H1 (cell line): ENCODE results near the gene ELMO1.

Source experiments
- POLR2A ChIP-seq, 2 experiments: IDR thresholded peaks; 1 replicate in 1 of 2; 2 replicates in 1 of 2; pipeline ENCODE4 v1.6.1; 2011; ENCODE audit warnings: low read depth in 2 of 2, low read length in 2 of 2, mild to moderate bottlenecking in 2 of 2; ENCODE audit errors: control extremely low read depth in 1 of 2
- POLR2AphosphoS5 ChIP-seq: IDR thresholded peaks from 2 replicates; pipeline ENCODE4 v1.6.1; 2011; ENCODE audit warnings: low read depth, low read length
- SIN3A ChIP-seq, 2 experiments: IDR thresholded peaks in 1 of 2; conservative IDR thresholded peaks in 1 of 2; 2 replicates each; pipeline ENCODE4 v1.6.1; 2011 to 2012; ENCODE audit warnings: low read length in 2 of 2, improper control_type of control experiment in 1 of 2, low read depth in 1 of 2, mild to moderate bottlenecking in 1 of 2
- TF ChIP-seq, protein P1 (sequence below), 3 experiments: IDR thresholded peaks; 1 replicate in 2 of 3; 2 replicates in 1 of 3; pipeline versions ENCODE4 v1.5.1 to v1.6.1; 2011; ENCODE audit warnings: low read length in 3 of 3, mild to moderate bottlenecking in 3 of 3, inconsistent platforms in 2 of 3, low read depth in 1 of 3, moderate library complexity in 1 of 3; ENCODE audit not compliant: insufficient read depth in 1 of 3; ENCODE audit errors: control extremely low read depth in 1 of 3

DNA sequence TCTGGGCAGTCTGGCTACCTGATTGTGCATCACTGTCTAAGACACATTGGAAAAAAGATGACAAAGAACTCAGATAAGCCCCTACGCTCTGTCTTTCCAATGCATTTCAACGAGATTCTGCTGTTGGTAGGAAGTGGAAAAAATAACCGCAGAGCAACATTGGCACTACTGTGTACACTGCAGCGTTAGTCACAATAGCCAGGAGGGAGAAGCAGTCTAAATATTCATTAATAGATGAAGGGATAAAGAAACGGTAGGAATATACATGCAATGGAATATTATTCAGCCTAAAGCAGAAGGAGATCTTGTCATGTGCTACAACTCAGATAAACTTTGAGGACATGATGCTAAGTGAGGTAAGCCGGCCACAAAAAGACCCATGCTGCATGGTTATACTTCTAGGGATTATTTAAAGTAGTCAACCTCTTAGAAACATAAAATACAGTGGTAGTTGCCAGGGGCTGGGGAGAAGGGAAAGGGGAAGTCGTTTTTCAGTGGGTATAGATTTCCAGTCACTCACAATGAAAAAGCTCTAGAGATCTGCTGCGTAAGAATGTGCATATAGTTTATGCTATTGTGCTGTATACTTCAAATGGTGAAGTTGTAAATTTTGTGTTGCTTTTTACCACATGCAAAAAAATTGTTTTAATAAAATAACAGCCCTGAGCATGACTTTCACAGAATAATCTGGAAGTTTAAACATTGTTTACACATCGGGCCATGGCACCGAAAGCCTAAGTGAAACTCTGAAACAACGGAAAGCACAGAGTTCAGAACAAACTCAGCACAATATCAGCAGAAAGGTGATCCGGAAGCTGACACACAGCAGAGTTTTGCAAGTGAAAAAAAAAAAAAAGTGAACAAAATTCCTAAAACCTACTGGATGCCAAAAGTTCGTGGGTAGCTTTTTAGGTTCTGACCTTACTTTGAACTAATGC is 40.1 kb downstream of the ELMO1 start:
- TF ChIP-seq SIN3A (conservative IDR thresholded peaks at IDR 0.05 in 1 of 2, IDR thresholded peaks at IDR 0.05 in 1 of 2; ENCODE audit: low read depth in 1 of 2, low read length in 2 of 2) (no peak), POLR2AphosphoS5 (no peak), POLR2A (IDR thresholded peaks at IDR 0.05; ENCODE audit: control extremely low read depth in 1 of 2, low read depth in 2 of 2, low read length in 2 of 2) (no peak)
- TF ChIP-seq, protein P1, sequence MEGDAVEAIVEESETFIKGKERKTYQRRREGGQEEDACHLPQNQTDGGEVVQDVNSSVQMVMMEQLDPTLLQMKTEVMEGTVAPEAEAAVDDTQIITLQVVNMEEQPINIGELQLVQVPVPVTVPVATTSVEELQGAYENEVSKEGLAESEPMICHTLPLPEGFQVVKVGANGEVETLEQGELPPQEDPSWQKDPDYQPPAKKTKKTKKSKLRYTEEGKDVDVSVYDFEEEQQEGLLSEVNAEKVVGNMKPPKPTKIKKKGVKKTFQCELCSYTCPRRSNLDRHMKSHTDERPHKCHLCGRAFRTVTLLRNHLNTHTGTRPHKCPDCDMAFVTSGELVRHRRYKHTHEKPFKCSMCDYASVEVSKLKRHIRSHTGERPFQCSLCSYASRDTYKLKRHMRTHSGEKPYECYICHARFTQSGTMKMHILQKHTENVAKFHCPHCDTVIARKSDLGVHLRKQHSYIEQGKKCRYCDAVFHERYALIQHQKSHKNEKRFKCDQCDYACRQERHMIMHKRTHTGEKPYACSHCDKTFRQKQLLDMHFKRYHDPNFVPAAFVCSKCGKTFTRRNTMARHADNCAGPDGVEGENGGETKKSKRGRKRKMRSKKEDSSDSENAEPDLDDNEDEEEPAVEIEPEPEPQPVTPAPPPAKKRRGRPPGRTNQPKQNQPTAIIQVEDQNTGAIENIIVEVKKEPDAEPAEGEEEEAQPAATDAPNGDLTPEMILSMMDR (IDR thresholded peaks at IDR 0.05; ENCODE audit: control extremely low read depth in 1 of 3, insufficient read depth in 1 of 3, low read depth in 1 of 3, low read length in 3 of 3): no peak
